ENCODE measurements around the gene PHRF1. TPM values are rescaled to one million over a fixed set of nuclear protein-coding genes. Genes with fewer than 3 reads are reported as not detected.

The PHRF1 gene
- total and polyA plus RNA-seq, 2 donors (not counting 3 experiments of a cell fraction or from before 2014, with no cell fraction given): 14.2 to 39.4 TPM

- no peak for TF ChIP-seq POLR2AphosphoS5 (IDR thresholded peaks at IDR 0.05; ENCODE audit: insufficient read depth, low read depth, low read length)
- TF ChIP-seq POLR2A (IDR thresholded peaks at IDR 0.05; ENCODE audit: low read depth, low read length): no peak
- TF ChIP-seq GATA2 (IDR thresholded peaks at IDR 0.05; ENCODE audit: insufficient read depth, insufficient read length, low read depth, low read length): no peak
- no peak for TF ChIP-seq MAX (IDR thresholded peaks at IDR 0.05; ENCODE audit: insufficient read depth, insufficient read length)
- no peak for TF ChIP-seq EZH2 (IDR thresholded peaks at IDR 0.05; ENCODE audit: borderline replicate concordance, low read depth, low read length, severe bottlenecking)
- TF ChIP-seq MYC (IDR thresholded peaks at IDR 0.05; ENCODE audit: low read depth, low read length): no peak
- TF ChIP-seq CTCF (IDR thresholded peaks at IDR 0.05; ENCODE audit: extremely low read depth in 1 of 2, insufficient read depth in 1 of 2, low read depth in 1 of 2, low read length in 2 of 2): no peak
- no peak for TF ChIP-seq JUN (IDR thresholded peaks at IDR 0.05; ENCODE audit: borderline replicate concordance, insufficient read depth, insufficient read length, low read depth)
- TF ChIP-seq FOS (IDR thresholded peaks at IDR 0.05; ENCODE audit: borderline replicate concordance, insufficient read depth, low read length): no peak
- H3K36me3 ChIP-seq (ENCODE audit: control insufficient read depth in 2 of 2, extremely low read depth in 1 of 2, insufficient read depth in 2 of 2, low read length in 2 of 2): no peaks in the 10 kb centered on the region
These were observed 44.9 kb downstream of the PHRF1 start for GRCh38 chr11:620935-621814.

More at GRCh38 chr11:620935-621814, 44.9 kb downstream of the PHRF1 start:
- H3K9ac ChIP-seq (replicated peaks; ENCODE audit: extremely low read depth, insufficient read depth, low read length): no peak overlapping the region
- no peaks in the 10 kb centered on the region for H3K79me2 ChIP-seq (ENCODE audit: control insufficient read depth, insufficient read depth, low read length)
- no peak overlapping the region for H3K4me2 ChIP-seq (ENCODE audit: insufficient read depth, low read length)
- H3K27me3 ChIP-seq (ENCODE audit: control insufficient read depth in 2 of 2, insufficient read depth in 2 of 2, low read length in 2 of 2): peaks cover 2 to 7% of the 10 kb centered on the region in 2 experiments
- no peaks in the 10 kb centered on the region for H3K9me3 ChIP-seq (replicated peaks; ENCODE audit: control insufficient read depth, insufficient read depth, low read length)
- DNase-seq (ENCODE audit: low read depth, low spot score) (no peak), FAIRE-seq (no peak)
- intact Hi-C loops (cut with micrococcal nuclease) (no loop called here), dilution Hi-C loops (cut with MboI; ENCODE audit: extremely low pct_ligation_motif_present, low sequenced_read_pairs) (no loop called here)
- no peaks in the 10 kb centered on the region for H3K4me1 ChIP-seq (ENCODE audit: control insufficient read depth, extremely low read depth, insufficient read depth, low read length)
- no peaks in the 10 kb centered on the region for H3K9me1 ChIP-seq (replicated peaks; ENCODE audit: control insufficient read depth, extremely low read depth, insufficient read depth, low read length)
- no peak overlapping the region for H3K27ac ChIP-seq (ENCODE audit: insufficient read depth, low read depth, low read length)
- H2AFZ ChIP-seq (ENCODE audit: low read depth, low read length): no peak overlapping the region
- CTCF ChIA-PET: no interaction called here
- POLR2A ChIA-PET: no interaction called here
- H3K4me3 ChIP-seq (replicated peaks in 1 of 3; ENCODE audit: insufficient read depth in 1 of 3, low read depth in 1 of 3, low read length in 3 of 3): no peak overlapping the region
- no peaks in the 10 kb centered on the region for H4K20me1 ChIP-seq (replicated peaks; ENCODE audit: control insufficient read depth, extremely low read depth, insufficient read depth, low read length)
- no TSS peak for BruUV-seq (replicated peaks)
